ENCODE results near the gene CALD1.

CALD1 gene

GRCh38 chr7:134948736-134949135 lies 169.3 kb downstream of the CALD1 start:
- Histone ChIP-seq H2AFZ (ENCODE audit: low read depth, low read length) (no peak overlapping the region), H3K27me3 (ENCODE audit: insufficient read depth, low read length, poor library complexity) (peaks cover 3% of the 10 kb centered on the region), H3K36me3 (ENCODE audit: insufficient read depth, low read length) (no peaks in the 10 kb centered on the region), H4K20me1 (ENCODE audit: insufficient read depth, low read length) (no peaks in the 10 kb centered on the region), H3K9ac (ENCODE audit: low read depth, low read length) (no peak overlapping the region), H3K4me2 (ENCODE audit: insufficient read depth, low read length) (no peak overlapping the region), H3K27ac (ENCODE audit: low read length) (no peak overlapping the region), H3K4me3 (ENCODE audit: low read depth in 1 of 2, low read length in 2 of 2) (no peak overlapping the region), H3K79me2 (ENCODE audit: insufficient read depth, low read length) (no peaks in the 10 kb centered on the region), H3K9me3 (ENCODE audit: insufficient read depth, low read length, severe bottlenecking) (no peaks in the 10 kb centered on the region), H3K4me1 (ENCODE audit: insufficient read depth, low read length) (no peaks in the 10 kb centered on the region)
- TF ChIP-seq CTCF (IDR thresholded peaks at IDR 0.05; ENCODE audit: borderline replicate concordance, extremely low read depth, low read length, poor library complexity, severe bottlenecking) (no peak), EZH2 (IDR thresholded peaks at IDR 0.05; ENCODE audit: borderline replicate concordance, low read depth, low read length, severe bottlenecking) (no peak)
- DNase-seq (no peak), ATAC-seq (ENCODE audit: insufficient read depth, low read depth) (no peak)

- Histone ChIP-seq H4K20me1 (ENCODE audit: insufficient read depth, low read length) (no peaks in the 10 kb centered on the region), H3K27me3 (ENCODE audit: insufficient read depth, low read length, poor library complexity) (peaks cover 3% of the 10 kb centered on the region), H3K79me2 (ENCODE audit: insufficient read depth, low read length) (no peaks in the 10 kb centered on the region), H3K4me1 (ENCODE audit: insufficient read depth, low read length) (no peaks in the 10 kb centered on the region), H3K36me3 (ENCODE audit: insufficient read depth, low read length) (no peaks in the 10 kb centered on the region), H3K4me3 (ENCODE audit: low read depth in 1 of 2, low read length in 2 of 2) (no peak overlapping the region), H3K9me3 (ENCODE audit: insufficient read depth, low read length, severe bottlenecking) (no peaks in the 10 kb centered on the region), H3K9ac (ENCODE audit: low read depth, low read length) (no peak overlapping the region), H2AFZ (ENCODE audit: low read depth, low read length) (no peak overlapping the region), H3K4me2 (ENCODE audit: insufficient read depth, low read length) (no peak overlapping the region), H3K27ac (ENCODE audit: low read length) (no peak overlapping the region)
- ATAC-seq (ENCODE audit: insufficient read depth, low read depth) (no peak), DNase-seq (no peak)
- TF ChIP-seq EZH2 (IDR thresholded peaks at IDR 0.05; ENCODE audit: borderline replicate concordance, low read depth, low read length, severe bottlenecking) (no peak), CTCF (IDR thresholded peaks at IDR 0.05; ENCODE audit: borderline replicate concordance, extremely low read depth, low read length, poor library complexity, severe bottlenecking) (no peak)
Observed at GRCh38 chr7:134949171-134949570, 169.7 kb downstream of the CALD1 start.

GRCh38 chr7:134954197-134955082 lies 175.0 kb downstream of the CALD1 start:
- H2AFZ ChIP-seq (ENCODE audit: low read depth, low read length), result no peak overlapping the region
- no peaks in the 10 kb centered on the region for H3K79me2 ChIP-seq (ENCODE audit: insufficient read depth, low read length)
- no peaks in the 10 kb centered on the region for H3K4me1 ChIP-seq (ENCODE audit: insufficient read depth, low read length)
- no peaks in the 10 kb centered on the region for H3K36me3 ChIP-seq (ENCODE audit: insufficient read depth, low read length)
- H4K20me1 ChIP-seq (ENCODE audit: insufficient read depth, low read length), result no peaks in the 10 kb centered on the region
- DNase-seq (no peak), ATAC-seq (ENCODE audit: insufficient read depth, low read depth) (no peak)
- peak; percentile 64 for TF ChIP-seq CTCF (IDR thresholded peaks at IDR 0.05; ENCODE audit: borderline replicate concordance, extremely low read depth, low read length, poor library complexity, severe bottlenecking)
- no peak for TF ChIP-seq EZH2 (IDR thresholded peaks at IDR 0.05; ENCODE audit: borderline replicate concordance, low read depth, low read length, severe bottlenecking)
- no peaks in the 10 kb centered on the region for H3K27me3 ChIP-seq (ENCODE audit: insufficient read depth, low read length, poor library complexity)
- H3K4me2 ChIP-seq (ENCODE audit: insufficient read depth, low read length), result no peak overlapping the region
- H3K9ac ChIP-seq (ENCODE audit: low read depth, low read length), result no peak overlapping the region
- no peak overlapping the region for H3K27ac ChIP-seq (ENCODE audit: low read length)
- H3K4me3 ChIP-seq (ENCODE audit: low read depth in 1 of 2, low read length in 2 of 2), result no peak overlapping the region
- no peaks in the 10 kb centered on the region for H3K9me3 ChIP-seq (ENCODE audit: insufficient read depth, low read length, severe bottlenecking)

Data from DND-41 (cell line).